Tibial artery (tissue), 4 donors: ENCODE measurements around the gene SLC29A3.

ENCODE experiments used
- DNase-seq, 2 donors: peaks; one replicate each; pipeline ENCODE4 v3.0.0-alpha.2; 2019
- H3K27ac ChIP-seq, 2 donors: fragments of 200-600 bp; sonication (generic) in 1 of 2; 1 replicate in 1 of 2; 2 replicates in 1 of 2; pipeline ENCODE4 v1.5.1; 2018 to 2019; ENCODE audit warnings: mild to moderate bottlenecking in 1 of 2
- H3K27me3 ChIP-seq, 2 donors: fragments of 200-600 bp; sonication (generic) in 1 of 2; one replicate each; pipeline versions ENCODE4 v1.5.1 to v1.6.0; 2016 to 2019
- H3K36me3 ChIP-seq, 3 donors: fragments of 200-600 bp; sonication (generic) in 2 of 3; one replicate each; pipeline ENCODE4 v1.5.1; 2016 to 2019; ENCODE audit warnings: mild to moderate bottlenecking in 2 of 3
- H3K4me1 ChIP-seq, 4 donors: fragments of 200-600 bp; sonication (generic) in 2 of 4; 1 replicate in 3 of 4; 2 replicates in 1 of 4; pipeline ENCODE4 v1.5.1; 2016 to 2019
- H3K4me3 ChIP-seq, 2 donors: fragments of 200-600 bp; sonication (generic) in 1 of 2; 1 replicate in 1 of 2; 2 replicates in 1 of 2; pipeline ENCODE4 v1.5.1; 2018 to 2019; ENCODE audit warnings: mild to moderate bottlenecking in 2 of 2
- H3K9me3 ChIP-seq, 3 donors: fragments of 200-600 bp; sonication (generic) in 1 of 3; one replicate each; pipeline ENCODE4 v1.5.1; 2016 to 2019
- intact Hi-C: fragments of 100-400 bp; cut with DNase I; formaldehyde crosslinking; loops from one replicate; pipeline ENCODE4 v1.15.0; 2023; ENCODE audit warnings: low total_unique reads
- TF ChIP-seq, protein P1 (sequence below), 2 experiments: fragments of 200-600 bp in 1 of 2; fragments of 450-650 bp in 1 of 2; IDR thresholded peaks; one replicate each; pipeline ENCODE4 v1.5.1; 2017 to 2019; ENCODE audit warnings: antibody characterized with exemption in 2 of 2, mild to moderate bottlenecking in 1 of 2, moderate library complexity in 1 of 2

Gene SLC29A3

DNA sequence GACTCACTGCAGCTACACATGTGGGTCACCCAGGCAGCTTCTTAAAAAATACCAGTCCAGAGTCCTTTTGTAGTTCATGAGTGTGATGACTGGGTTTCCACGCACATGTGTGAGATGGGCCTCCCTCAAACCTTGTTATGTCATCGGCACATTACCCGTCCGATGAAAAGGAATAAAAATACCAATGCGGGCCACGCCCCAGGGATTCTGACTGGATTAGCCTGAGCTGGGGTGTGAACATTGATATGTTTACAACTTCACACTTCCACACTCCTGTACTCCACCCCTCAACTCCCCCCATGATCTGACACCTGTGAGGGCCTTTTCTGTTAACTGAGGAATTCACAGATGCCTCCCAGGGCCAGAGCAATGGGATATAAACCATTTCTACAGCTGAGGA lies 6.2 kb downstream of the SLC29A3 start:
- peaks cover 0 to 5% (median under 1%) of the 10 kb centered on the region in 4 donors for H3K4me1 ChIP-seq
- H3K27ac ChIP-seq, result no peak overlapping the region
- no peak overlapping the region for H3K4me3 ChIP-seq
- H3K9me3 ChIP-seq, result no peaks in the 10 kb centered on the region
- H3K27me3 ChIP-seq, result no peaks in the 10 kb centered on the region
- no peak for DNase-seq
- H3K36me3 ChIP-seq, result peaks cover 0 to 51% (median 27%) of the 10 kb centered on the region in 3 donors
- intact Hi-C loops, result loop anchor here (5.0 kb wide), 1 partner anchor 67 kb away; no protein-coding TSS in a partner anchor
- TF ChIP-seq, protein P1, sequence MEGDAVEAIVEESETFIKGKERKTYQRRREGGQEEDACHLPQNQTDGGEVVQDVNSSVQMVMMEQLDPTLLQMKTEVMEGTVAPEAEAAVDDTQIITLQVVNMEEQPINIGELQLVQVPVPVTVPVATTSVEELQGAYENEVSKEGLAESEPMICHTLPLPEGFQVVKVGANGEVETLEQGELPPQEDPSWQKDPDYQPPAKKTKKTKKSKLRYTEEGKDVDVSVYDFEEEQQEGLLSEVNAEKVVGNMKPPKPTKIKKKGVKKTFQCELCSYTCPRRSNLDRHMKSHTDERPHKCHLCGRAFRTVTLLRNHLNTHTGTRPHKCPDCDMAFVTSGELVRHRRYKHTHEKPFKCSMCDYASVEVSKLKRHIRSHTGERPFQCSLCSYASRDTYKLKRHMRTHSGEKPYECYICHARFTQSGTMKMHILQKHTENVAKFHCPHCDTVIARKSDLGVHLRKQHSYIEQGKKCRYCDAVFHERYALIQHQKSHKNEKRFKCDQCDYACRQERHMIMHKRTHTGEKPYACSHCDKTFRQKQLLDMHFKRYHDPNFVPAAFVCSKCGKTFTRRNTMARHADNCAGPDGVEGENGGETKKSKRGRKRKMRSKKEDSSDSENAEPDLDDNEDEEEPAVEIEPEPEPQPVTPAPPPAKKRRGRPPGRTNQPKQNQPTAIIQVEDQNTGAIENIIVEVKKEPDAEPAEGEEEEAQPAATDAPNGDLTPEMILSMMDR (IDR thresholded peaks at IDR 0.05), result no peak

DNA sequence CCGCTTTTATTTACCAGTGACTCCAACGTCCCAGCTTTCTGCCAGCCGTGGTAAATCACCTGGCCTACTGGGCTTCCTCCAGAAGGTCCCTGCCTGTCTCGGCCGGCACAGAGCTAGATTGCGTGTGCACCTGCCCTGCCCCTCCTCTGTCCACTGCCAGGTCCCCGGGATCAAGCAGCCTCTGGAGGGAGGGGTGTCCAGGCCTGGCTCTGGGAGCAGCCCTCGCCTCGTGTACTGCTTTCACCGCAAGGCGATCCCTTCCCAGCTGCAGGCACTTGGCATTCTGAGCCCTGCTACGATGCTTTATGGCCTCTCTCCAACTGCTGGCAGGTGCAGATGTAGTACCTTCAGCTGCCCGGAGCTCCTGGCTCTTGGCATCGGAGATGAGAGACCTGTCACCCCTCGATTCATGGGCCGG lies 7.4 kb downstream of the SLC29A3 start:
- Histone ChIP-seq H3K9me3 (no peaks in the 10 kb centered on the region), H3K4me1 (no peaks in the 10 kb centered on the region), H3K27me3 (no peaks in the 10 kb centered on the region), H3K4me3 (no peak overlapping the region), H3K36me3 (peaks cover 0 to 51% (median 27%) of the 10 kb centered on the region in 3 donors), H3K27ac (no peak overlapping the region)
- intact Hi-C loops, result loop anchor here (5.0 kb wide), 1 partner anchor 66 kb away; no protein-coding TSS in a partner anchor
- DNase-seq, result no peak
- TF ChIP-seq, protein P1 (IDR thresholded peaks at IDR 0.05), result no peak

DNA sequence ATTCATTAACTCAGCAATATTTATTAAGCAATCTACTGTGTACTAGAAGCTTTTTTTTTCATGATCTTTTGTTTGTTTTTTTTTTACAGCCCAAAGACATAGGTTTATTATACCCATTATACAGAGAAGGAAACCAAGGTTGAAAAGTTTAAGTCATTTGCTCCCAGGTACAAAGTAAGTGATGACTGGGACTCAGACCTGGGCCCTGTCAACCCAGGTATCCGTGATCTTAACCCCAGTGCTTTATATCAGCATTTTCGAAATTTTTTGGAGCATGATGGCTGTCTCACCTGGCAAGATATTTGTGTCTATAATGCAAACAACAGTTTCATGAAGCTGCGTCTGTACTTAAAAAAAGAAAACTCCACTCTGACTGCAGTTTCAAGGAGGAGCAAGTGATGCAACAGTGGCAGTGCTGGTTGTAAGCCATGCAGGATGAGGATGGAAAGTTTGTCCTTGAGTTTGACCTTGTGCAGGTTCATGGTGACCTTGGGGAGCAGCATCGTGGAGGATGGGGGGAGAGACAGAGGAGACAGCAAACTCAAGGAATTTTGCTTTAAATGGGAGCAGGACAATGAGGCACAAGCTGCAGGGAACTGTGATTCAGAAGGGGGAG lies 11.8 kb downstream of the SLC29A3 start:
- TF ChIP-seq, protein P1 (IDR thresholded peaks at IDR 0.05), result no peak
- DNase-seq, result no peak
- H3K27me3 ChIP-seq, result no peaks in the 10 kb centered on the region
- H3K36me3 ChIP-seq, result peaks cover 0 to 20% (median 14%) of the 10 kb centered on the region in 3 donors
- intact Hi-C loops, result no loop called here
- H3K4me1 ChIP-seq, result no peaks in the 10 kb centered on the region
- H3K27ac ChIP-seq, result no peak overlapping the region
- no peak overlapping the region for H3K4me3 ChIP-seq
- H3K9me3 ChIP-seq, result no peaks in the 10 kb centered on the region

DNA sequence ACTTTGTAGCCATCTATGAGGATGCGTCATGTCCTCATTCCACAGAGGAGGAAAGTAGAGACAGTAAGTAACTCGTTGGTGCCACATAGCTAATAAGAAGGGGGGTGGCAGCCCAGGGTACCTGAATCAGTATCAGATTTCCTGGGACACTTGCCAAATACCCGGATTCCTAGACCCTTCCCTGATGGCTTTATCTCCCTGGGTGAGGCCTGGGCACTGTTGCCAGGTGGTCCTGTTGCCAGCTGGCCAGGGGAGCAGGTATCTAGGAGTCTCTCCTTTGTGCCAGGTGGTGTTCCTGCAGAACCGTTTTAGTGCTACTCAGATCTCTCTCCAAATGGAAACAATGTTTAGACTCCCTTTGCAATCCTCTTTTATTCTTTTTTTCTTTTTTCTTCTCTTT lies 12.7 kb downstream of the SLC29A3 start:
- TF ChIP-seq, protein P1 (IDR thresholded peaks at IDR 0.05), result no peak
- no peaks in the 10 kb centered on the region for H3K9me3 ChIP-seq
- H3K4me3 ChIP-seq, result no peak overlapping the region
- no peaks in the 10 kb centered on the region for H3K27me3 ChIP-seq
- intact Hi-C loops, result no loop called here
- DNase-seq, result no peak
- H3K27ac ChIP-seq, result no peak overlapping the region
- no peaks in the 10 kb centered on the region for H3K4me1 ChIP-seq
- H3K36me3 ChIP-seq, result peaks cover 0 to 18% (median 7%) of the 10 kb centered on the region in 3 donors

DNA sequence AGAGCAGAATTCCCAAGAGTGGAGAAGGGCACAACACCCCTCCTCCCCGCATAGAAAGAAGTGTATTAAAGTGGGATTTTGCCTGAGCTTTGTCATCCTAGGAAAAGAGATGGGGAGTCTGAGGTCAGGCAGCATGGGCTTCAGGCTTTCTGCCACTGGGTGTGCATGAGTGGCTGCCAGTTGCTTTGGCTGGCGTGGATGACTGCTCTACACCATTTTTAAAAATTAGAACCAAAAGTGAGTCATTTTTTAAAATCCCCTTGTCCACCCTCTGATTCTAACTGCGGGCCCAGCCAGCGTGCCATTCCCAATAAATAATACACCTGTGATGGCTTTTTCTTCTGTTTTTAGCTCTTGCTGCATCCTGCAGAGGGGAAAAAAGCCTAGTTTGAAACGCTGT lies 13.4 kb downstream of the SLC29A3 start:
- TF ChIP-seq, protein P1 (IDR thresholded peaks at IDR 0.05), result no peak

More for the DNA sequence above, 13.4 kb downstream of the SLC29A3 start:
- Histone ChIP-seq H3K4me3 (no peak overlapping the region), H3K36me3 (peaks cover 0 to 15% (median 8%) of the 10 kb centered on the region in 3 donors), H3K9me3 (no peaks in the 10 kb centered on the region), H3K4me1 (no peaks in the 10 kb centered on the region), H3K27ac (no peak overlapping the region), H3K27me3 (no peaks in the 10 kb centered on the region)
- no peak for DNase-seq
- intact Hi-C loops, result no loop called here
